HG02884 (cell line): ENCODE measurements around the gene RHNO1.

Experiments
- ATAC-seq: cut with Tn5 transposase; IDR thresholded peaks from one replicate; pipeline ENCODE4 v1.9.1; 2021; ENCODE audit warnings: mild to moderate bottlenecking, moderate library complexity; ENCODE audit not compliant: unreplicated experiment

The RHNO1 gene

DNA sequence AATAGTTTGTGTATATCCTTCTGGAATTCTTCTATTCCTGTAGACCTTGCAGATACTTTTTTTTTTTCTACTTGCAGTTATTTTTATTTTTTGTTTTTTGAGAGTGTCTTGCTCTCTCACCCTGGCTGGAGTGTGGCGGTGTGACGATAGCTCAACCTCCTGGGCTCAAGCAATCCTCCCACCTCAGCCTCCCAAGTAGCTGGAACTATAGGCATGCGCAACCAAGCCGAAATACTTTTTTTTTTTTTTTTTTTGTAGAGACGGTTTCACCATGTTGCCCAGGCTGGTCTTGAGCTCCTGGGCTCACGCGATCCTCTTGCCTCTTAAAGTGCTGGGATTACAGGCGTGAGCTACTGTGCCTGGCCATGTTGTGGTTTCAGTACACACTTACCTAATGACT, 23.6 kb downstream of the RHNO1 start:
- ATAC-seq, result no peak

DNA sequence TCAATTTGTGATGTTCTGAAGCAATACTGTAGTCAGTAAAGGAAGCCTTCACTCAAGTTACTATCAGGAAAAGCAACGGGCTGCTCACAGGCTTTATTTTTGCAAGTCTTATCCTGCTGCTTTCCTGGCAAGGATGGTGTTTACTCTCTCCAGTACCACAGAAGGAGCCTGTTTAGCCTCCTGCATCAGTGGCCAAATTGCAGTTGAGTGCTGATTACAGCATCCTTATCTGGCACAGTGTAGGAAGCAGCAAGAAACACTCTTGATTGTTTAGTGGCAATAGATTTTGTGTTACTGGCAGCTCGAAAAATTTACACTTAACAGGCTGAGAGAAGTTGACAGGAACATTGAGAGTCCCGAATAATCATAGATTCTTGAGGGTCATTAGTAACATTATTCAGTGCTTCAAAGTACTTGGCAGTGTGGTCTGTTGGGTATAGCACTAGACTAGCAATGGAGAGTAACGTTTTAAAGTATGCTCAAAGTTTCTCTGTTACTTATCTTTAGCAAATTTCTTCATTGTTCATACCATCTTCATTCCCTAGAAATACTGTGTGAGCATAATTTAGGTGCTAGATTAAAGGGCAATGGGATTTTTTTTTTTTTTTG, 25.4 kb downstream of the RHNO1 start:
- no peak for ATAC-seq

DNA sequence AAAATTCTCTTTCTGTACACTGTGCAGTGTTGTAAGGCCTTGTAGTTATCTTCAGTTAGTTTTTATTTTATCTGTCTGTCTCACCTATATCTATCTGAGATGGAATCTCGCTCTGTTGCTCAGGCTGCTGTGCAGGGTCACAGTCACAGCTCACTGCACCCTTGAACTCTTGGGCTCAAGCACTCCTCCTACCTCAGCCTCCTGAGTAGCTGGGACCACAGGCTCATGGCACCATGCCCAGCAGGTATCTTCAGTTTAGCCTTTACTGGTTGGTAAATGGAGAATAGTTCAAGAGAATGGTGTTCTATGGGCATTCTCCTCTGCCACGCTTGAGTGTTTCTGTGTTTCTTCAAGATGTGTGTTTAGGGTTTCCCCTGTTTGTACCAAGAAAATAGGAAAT, 27.2 kb downstream of the RHNO1 start:
- ATAC-seq, result no peak

DNA sequence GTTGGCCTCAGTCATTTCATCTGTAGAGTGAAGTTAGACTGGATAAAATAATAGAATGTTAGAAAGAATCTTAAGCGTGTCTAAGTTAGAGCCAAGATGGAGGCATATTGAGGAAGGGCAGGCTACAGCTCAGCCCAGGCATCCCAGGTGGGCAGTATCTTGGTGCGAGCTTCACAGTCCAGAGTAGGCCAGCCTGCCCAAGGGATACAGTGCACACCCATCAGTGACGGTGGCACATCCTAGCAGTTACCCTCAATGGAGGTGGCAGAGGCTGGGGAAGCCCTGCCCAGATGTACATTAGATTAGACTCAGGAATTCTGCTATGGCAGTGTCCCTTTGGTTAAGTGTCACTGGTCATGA, 35.2 kb downstream of the RHNO1 start:
- ATAC-seq, result no peak

DNA sequence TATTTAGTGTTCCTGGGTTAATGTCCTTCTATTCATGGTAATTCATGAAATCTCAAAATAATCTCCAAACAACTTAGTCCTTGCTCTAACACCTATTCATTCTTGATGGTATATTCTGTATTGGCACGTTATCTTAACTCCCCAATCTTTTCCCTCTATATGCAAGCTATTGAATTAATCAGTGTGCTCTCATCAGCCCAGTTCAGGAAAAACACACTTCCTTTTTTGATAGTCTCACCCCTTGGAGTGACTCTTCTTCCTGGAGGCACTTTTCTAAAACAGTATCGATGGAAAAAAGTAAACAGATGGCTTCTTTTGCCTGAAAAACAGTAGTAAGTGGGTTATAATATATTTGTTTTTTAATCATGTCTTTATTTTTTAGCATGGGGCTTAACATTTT, 42.2 kb downstream of the RHNO1 start:
- no peak for ATAC-seq

DNA sequence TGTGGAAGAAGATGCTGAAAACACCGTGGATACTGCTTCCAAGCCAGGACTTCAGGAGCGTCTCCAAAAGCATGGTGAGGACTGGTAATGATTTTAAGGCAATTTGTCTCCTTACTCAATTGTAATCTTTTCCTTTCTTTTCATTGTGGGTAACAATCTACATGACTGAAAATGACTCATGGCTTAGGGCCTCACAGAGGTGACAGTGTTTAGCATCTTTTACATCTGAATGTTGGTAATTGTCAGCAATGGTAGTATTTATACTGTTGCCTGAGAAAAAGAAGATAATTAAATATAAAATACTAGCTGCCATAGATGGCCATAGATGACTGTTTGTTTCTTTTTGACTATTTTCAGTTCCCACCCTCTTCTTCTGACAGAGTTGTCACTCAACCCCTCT, 45.3 kb downstream of the RHNO1 start:
- ATAC-seq, result no peak

DNA sequence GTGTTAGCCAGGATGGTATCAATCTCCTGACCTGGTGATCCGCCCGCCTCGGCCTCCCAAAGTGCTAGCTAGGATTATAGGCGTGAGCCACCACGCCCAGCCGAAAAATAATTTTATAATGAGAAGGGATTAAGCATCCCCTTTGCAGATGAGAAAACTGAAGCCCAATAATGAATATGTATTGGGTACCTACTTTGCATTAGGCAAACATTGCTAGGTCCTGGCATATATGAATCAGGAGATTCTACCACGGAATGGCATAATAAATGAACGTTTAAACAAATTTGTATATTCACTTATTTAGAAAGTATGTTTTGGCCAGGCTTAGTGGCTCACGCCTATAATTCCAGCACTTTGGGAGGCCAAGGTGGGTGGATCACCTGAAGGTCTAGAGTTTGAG, 46.0 kb downstream of the RHNO1 start:
- no peak for ATAC-seq

DNA sequence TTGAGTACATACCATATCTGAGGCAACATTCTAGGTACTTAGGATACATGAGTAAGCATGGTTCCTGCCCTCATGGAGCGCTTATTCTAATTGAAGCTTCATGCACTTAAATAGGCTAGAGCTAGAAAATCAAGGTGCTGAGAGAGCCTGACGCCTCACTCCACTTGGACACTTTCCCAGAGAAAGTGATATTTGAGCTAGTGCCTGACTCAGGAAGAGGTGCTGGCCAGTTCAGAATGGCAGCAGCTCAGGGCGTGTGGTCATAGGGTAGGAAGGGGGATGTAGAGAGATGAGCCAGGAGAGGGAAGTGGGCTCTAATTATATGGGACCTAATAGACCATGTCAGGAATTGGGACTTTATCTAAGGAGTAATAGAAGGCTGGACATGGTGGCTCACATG, 47.0 kb downstream of the RHNO1 start:
- no peak for ATAC-seq

DNA sequence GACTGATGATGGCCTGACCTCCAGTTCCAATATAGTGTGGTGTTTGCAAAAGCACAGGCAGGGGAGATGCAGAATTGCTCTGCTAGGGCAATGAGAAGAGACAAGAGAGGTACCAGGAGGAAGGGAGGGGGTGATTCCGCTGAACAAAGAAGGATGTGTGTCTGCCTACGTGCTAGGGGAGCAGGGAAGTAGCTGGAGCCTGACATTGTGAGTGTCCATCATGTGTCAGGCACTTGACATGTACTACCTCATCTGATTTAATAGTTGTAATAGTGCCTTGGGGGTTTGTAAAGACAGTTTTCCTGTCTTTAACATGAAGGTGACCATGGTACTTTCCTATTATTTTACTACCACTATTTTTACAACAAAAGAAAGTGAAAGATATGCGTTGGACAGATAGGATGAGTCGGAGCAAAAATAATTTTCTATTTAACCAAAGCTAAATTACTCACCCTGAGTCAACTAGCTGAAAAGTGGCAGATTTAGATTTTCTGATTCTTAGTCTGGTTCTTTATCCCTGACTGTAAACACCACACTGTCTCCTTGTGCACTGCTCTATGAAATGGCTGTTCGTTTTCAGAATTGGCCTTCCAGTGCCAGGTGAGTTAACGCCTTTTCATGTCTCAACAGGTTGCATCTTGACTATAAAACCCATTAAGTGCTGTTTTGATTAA, 48.4 kb downstream of the RHNO1 start:
- no peak for ATAC-seq

DNA sequence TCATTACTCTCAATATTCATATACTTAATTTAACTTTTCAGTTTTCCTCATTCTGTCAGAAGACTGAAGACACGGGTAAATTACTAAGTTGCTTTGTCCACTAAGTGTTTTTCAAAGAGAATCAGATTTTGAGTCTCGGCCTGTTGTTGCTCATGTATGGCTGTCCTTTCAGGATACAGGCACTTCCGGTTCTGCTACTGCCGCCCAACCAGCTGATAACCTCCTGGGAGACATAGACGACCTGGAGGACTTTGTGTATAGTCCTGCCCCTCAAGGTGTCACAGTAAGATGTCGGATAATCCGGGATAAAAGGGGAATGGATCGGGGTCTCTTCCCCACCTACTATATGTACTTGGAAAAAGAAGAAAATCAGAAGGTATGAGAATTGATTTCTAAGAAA, 53.8 kb downstream of the RHNO1 start:
- ATAC-seq, result no peak

DNA sequence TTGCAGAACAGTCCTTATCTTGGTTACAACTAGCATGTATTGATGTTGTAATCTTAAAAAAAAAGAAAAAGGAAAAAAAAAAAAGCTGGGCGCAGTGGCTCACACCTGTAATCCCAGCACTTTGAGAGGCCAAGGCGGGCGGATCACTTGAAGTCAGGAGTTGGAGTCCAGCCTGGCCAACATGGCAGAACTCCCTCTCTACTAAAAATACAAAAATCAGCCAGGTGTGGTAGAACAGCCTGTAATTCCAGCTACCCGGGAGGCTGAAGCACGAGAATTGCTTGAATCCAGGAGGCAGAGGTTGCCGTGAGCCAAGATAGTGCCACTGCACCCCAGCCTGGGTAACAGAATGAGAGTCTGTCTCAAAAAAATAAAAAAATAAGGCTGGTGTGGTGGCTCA, 56.6 kb downstream of the RHNO1 start:
- ATAC-seq, result no peak

DNA sequence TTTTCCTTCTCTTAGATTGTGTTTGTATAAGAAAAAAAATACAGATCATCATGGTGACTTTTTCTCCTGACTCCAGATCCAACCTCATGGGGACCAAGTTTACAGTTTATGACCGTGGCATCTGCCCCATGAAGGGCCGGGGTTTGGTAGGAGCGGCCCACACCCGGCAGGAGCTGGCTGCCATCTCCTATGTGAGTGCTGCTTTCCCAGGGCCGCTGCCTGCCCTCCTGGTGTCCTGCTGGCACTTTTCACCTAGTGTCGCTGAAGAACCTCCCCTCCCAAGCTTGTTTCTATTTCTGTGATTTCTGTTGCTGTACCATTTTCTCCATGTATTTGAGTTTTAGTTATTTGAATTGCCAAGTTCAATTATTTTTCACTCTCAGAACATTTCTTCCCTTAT, 57.3 kb downstream of the RHNO1 start:
- ATAC-seq, result no peak

DNA sequence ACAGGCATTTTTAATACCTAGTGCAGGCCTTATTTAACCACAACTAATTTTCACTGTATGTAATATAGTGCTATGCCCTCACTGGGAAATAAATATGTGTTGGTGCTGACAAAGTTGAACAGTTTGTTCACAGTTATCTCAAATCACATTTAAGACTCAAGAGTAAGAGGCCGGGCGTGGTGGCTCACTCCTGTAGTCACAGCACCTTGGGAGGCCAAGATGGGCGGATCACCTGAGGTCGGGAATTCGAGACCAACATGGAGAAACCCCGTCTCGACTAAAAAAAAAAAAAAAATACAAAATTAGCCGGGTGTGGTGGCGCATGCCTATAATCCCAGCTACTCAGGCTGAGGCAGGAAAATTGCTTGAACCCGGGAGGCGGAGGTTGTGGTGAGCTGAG, 59.3 kb downstream of the RHNO1 start:
- ATAC-seq, result no peak

DNA sequence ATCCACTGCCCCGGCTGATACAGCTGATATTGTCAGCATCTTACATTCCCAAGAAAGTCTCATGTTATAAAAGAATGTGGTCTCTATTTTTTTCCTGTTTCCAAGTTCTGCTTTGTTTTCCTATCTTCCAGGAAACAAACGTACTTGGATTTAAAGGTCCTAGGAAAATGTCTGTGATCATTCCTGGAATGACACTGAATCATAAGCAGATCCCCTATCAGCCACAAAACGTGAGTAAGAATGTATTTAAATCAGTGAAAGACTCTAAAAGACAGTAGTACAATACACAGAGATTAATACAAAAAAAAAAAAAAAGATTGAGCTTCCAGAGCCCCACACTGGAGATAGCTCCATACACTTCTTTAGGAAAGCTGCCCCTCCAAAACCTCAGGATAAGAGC, 60.5 kb downstream of the RHNO1 start:
- ATAC-seq, result no peak
